ENCODE measurements around the gene DNPEP. TPM values are rescaled to one million over a fixed set of nuclear protein-coding genes. Genes with fewer than 3 reads are reported as not detected.
"Not testable (repeated sequence)": the region's sequence is repeated elsewhere in the genome, so short reads cannot be mapped to it uniquely, and the experiment has no call there.

Gene DNPEP
- total RNA-seq, 1 donor: 118 TPM

DNA sequence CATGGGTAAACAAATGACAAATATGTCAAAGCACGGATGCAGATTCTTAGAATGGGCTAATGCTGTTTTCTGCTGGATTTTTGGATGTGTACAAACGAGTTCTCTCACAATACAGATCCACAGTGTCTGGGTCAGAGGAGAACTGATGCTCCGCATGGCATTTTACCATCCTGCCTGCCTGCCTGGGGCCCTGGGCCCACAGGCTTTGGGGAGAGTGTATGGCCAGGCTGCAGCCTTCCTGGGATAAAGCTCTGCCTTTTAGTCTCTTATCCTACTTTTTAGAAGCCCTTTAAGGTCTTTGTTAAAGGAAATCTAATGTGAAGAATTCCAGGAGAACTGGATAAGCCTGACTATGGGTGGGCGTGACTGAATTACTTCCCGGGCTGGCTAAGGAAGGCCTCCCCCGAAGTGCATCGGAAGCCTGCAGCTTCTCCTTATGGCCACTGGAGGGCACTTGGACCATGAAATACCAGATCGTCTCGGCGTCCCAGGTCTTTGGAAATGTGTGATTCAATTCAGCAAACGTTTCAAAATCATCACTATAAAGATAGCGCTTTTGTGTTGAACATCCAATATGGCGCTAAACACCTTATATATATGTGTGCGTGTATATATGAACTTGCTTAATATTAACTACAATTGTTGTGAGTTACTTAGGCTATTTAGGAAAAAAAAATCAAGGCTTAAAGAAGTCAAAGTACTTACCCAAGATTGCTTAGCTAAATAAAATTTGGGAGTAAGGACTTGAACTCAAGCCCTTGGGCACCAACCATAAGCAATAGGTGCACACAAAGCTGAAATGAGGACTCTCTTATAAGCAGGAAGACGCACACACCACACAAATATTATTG is 15.2 kb upstream of the DNPEP start:
- peak; percentile 23 to 79 (median 54) for DNase-seq (ENCODE audit: low read depth in 2 of 3, low spot score in 2 of 3)

DNA sequence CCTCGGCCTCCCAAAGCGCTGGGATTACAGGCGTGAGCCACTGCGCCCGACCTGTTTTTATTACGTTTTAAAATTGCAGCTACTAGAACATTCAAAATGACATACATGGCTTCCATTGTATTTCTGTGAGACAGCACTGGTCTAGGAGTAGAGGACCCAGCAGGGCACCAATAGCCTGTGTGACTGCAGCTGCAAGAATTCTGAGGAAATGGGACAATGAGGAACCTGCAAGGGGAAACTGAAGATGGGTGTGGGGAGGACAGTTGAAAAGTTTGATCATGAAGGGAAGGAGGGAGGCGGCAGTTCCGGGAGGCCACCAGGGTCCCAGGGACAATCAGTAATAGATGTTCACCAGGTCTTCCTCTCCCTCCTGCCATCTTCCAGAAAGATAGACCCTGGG is 13.9 kb upstream of the DNPEP start:
- no peak for DNase-seq (ENCODE audit: low read depth in 2 of 3, low spot score in 2 of 3)

DNA sequence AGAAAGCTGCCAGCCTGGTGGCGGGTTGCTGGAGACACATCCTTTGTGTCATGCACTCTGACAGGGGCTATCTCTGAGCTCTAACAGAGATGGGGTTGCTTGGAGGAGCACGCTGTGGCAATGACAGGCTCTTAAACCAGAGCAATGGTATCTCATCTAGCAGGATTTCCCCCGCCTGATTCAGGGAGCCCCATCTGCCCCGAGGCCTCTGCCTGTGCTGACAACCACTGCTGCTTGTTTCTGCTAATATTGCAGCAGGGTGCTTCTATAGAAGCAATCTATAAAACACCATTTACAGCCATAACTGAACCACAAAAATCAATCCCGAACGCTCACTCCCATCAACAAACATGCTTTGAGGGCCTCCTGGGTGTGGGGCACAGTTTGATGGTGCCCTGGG is 12.8 kb upstream of the DNPEP start:
- DNase-seq (ENCODE audit: low read depth in 2 of 3, low spot score in 2 of 3): no peak

DNA sequence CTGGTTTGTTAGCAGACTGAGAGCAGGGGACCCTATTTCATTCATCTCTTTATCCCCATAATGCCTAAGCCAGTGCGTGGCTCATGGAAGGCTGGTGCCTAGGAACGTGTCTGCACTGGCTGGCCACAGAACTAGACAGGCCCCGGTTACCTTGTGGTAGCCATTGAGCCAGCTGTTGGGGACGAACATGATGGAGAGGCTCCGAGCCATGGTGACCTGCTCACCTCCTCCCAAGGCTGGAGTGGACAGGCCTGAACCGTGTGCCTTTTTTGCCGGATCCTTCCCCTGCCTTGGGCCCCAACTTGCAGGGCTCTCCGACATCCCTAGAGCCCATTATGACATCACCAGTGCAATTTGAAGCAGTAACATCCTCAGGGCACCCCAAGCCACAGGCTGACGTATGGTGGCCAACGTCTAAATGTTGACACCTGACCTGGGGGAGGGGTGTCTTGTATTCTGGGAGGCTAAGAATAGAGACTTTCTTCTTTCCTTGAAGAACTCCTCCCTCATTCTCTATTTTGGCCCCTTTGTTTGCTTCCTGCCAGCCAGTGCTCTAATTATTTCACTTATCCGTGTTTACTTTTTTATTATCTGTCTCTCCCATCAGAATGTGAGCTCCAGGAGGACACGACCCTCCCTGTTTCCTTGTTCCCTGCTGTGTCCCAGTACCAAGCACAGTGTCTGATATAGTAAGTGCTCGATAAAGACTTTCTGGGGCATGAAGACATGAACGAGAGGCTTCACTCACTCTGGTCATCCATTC is 12.2 kb upstream of the DNPEP start:
- no peak for DNase-seq (ENCODE audit: low read depth in 2 of 3, low spot score in 2 of 3)

DNA sequence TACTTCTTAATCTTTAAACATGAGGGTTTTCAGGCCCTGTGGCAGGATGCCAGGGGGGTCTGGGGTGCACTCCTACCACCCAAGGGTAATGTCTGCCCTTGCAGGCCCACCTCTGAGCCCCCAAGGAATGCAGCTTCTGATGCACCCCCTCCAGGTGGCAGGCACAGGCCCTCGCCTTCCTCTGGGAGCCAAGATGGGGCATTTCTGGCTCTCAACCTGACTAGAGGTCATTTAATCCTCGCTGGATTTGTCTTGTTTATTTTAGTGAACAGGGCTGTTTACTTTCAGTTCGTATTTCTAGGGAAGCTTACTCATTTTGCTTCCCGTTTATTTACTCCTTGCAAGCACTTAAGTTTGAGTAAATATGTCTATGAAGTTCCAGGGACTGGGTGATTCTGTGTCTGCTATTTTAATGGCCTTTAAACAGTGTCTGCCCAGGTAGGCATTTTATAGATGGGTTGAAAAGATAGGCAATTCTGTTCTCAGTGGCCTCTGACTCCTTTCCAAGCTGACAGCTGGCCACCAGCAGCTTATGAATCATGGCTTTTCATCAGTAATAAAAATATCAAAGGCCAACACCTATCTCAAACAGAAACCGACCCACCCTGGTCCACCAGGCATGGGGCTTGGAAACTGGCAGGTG is 11.1 kb upstream of the DNPEP start:
- DNase-seq (ENCODE audit: low read depth in 2 of 3, low spot score in 2 of 3): no peak

DNA sequence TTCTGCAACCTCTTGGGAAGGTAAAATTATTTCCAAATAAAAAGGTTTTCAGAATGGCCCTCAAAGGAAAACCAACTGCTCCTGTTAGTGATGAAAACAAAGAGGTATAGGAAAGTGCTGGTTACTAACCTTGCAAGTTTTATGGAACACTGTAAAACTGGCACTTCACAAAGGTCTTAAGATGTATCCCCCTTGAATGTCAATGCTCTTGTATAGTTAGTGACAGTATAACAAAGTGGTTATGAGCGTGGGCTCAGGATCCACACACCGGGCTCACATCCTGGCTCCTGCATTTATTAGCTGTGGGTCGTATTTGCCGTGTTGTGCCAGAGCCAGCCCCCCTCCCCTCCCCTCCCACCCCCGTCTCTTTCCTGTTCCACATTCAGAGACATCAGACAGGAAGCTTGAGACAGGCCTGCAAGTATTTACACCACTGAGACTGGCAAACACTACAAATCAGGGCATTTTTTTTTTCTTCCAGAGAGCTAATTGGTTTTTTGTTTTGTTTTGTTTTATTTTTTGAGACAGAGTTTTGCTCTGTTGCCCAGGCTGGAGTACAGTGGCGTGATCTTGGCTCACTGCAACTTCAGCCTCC is 9.2 kb upstream of the DNPEP start:
- DNase-seq (ENCODE audit: low read depth in 2 of 3, low spot score in 2 of 3): peak in 1 of 3 donors; percentile 31

DNA sequence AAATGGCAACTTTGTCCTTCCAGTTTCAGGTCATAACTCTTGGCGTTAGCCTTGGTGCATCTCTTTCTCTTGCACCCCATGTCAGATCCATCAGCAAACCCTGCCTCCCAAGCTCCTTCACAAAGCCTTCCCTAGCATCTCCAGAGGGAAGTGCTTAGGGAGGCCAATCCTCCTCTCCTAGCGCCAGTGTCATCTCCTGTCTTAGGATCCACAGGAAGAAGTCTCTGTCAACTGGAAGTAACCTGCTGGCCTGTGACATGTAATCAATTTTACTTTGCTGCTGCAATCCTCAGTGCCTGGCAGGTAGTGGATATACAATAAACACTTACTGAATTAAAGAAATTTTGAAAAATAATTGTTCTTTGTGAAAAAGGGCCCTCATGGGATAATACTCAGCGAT is 7.9 kb upstream of the DNPEP start:
- no peak for DNase-seq (ENCODE audit: low read depth in 2 of 3, low spot score in 2 of 3)

DNA sequence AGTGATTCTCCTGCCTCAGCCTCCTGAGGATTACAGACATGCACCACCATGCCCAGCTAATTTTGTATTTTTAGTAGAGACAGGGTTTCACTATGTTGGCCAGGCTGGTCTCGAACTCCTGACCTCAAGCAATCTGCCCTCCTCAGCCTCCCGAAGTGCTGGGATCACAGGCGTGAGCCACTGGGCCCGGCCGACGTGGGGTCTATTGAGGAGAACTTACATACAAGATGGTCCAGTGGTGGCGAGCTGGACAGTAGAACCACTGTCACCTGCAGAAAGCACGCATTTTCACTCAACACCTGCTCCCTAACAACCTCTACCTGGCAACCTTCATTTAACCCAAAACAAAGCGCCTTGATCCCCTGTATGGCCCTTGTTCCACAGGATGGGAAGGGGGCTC is 7.3 kb upstream of the DNPEP start:
- not testable (repeated sequence) for DNase-seq (ENCODE audit: low read depth in 2 of 3, low spot score in 2 of 3)

DNA sequence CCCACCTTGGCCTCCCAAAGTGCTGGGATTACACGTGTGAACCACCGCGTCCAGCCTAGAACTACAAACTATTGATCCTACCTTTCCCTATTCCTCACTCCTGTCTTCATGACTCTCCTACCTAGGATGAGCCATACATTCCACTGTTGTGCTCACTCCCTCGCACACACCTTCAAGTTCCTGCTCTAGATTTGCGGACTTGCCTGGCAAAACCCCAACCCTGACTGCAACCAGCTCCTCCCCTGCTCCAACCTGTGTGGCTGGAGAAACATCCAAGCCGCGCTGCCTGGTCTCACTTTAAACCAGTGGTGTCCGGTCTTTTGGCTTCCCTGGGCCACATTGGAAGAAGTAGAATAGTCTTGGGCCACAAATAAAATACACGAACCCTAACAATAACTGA is 5.0 kb upstream of the DNPEP start:
- no peak for DNase-seq (ENCODE audit: low read depth in 2 of 3, low spot score in 2 of 3)

DNA sequence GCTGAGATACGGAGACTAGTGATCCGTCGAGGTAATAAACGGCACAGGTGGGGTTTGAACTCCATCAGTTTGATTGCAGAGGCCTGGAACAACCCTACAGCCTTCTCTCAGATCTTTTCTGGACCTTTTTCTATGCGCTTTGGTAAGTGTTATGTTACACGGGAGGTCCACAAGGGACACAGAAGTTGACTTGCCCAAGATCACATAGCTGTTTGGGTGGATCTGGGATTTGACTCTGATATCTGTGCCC is 1.1 kb upstream of the DNPEP start:
- no peak for DNase-seq (ENCODE audit: low read depth in 2 of 3, low spot score in 2 of 3)

DNA sequence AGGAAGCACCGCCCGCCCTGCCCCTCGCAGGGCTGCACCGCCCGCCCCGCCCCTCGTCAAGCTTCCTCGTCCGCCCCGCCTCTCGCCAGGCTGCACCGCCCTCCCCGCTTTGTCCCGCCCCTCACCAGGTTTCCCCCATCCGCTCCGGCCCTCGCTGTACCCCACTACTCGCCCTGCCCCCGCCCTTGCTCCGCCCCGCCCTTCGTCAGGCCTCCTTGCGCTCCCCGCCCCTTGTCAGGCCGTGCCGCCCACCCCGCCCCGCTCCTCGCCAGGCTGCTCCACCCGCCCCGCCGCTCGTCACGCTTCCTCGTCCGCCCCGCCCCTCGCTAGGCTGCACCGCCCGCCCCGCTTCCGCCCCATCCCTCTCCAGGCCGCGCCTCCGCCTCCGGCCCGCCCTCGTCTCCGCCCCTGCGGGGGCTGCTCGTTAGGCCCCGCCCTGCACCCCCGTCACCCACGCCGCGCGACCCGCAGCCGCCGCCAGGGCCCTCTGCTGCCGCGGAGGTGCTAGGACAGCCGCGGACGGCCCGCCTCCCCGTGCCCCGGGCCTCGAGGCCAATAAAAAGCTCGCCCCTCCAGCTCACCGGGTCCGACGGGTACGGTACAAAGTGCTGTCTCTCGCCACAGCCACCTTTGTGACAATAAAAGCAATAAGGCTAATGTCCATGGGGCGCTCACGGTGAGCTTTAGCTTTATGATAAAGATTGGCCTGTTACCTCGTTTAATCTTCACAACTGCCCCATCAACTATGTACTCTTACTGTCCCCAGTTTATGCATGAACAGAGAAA is 602 bp upstream of the DNPEP start:
- DNase-seq (ENCODE audit: low read depth in 2 of 3, low spot score in 2 of 3): peak; percentile 94 to 97 (median 97)

DNA sequence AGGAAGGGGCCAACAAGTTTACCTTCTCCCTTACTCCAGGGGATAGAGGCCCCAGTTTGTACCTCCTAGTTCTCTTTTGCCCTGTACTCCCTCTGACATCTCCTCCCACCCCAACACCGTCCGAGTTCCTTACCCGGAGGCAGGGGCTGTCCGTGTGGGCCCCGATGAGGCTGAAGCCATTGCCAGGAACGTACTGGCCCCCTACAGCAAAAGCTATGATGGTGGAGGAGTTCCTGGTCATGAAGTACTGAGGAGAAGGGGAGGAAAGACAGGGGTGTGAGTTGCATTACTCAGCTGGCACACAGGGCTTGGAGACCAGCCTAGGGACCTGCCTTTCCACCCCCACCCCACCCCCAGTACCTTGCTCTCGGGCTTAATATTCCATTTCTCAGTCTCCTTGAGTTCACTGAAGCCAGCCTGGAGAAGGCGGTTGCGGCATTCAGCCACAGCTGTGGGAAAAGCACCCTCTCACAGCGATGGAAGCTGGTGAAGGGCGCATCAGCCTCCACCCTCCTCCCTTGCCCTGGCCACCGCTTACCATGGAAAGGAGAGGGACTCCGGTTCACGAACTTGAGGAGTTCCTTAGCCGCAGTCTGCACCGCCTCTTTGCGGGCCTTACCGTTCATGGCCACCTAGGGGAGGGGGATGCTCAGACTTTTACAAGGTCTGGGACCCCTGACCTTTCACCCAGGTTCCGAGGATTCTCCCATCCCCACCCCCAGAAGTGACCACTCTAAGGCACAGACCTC is 1.0 kb downstream of the DNPEP start:
- peak in 1 of 3 donors; percentile 11 for DNase-seq (ENCODE audit: low read depth in 2 of 3, low spot score in 2 of 3)

DNA sequence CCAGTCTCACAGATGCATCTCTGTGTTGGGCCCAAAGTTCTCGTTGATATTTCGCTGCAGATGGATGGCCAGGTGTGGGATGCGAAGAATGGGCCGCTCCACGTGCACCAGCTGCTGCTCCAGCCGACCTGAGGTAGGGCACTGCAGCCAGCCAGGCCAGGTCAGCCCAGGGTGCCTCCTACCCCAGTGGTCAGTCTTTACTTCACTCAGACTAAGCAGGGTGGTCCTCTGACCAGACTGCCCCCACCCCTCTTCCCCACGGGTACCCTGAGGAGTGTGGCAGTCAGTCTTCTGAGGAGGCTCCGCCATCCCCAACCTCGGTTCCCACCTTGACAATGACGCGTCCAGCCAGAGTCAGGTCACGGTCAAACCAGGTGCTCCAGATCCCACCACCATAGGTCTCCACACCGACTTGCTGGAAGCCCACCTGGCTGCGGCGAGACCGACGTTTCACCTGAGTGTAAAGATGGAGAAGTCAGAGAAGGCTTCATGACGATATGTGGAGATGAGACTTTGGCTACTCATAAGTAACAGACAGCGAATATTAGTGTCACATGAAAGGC is 1.7 kb downstream of the DNPEP start:
- no peak for DNase-seq (ENCODE audit: low read depth in 2 of 3, low spot score in 2 of 3)

DNA sequence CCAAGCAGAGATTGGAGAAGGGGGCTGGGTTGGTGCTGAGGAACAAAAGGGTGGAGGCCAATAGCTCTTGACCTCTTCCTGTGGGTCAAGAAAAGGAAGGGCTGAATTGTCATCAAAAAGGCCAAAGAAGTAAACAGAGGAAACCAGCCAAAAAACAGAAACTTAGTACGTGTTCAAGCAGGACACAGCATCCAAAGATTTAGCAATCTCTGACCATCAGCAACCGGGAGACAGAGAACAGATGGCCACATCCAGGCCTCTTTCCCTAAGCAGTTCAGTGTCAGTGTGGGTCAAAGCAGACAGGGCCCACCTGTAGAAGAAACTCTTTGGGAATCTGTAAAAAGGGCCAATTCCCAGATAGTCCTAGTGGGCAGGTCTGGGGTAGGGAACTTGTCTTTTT is 2.9 kb downstream of the DNPEP start:
- no peak for DNase-seq (ENCODE audit: low read depth in 2 of 3, low spot score in 2 of 3)

DNA sequence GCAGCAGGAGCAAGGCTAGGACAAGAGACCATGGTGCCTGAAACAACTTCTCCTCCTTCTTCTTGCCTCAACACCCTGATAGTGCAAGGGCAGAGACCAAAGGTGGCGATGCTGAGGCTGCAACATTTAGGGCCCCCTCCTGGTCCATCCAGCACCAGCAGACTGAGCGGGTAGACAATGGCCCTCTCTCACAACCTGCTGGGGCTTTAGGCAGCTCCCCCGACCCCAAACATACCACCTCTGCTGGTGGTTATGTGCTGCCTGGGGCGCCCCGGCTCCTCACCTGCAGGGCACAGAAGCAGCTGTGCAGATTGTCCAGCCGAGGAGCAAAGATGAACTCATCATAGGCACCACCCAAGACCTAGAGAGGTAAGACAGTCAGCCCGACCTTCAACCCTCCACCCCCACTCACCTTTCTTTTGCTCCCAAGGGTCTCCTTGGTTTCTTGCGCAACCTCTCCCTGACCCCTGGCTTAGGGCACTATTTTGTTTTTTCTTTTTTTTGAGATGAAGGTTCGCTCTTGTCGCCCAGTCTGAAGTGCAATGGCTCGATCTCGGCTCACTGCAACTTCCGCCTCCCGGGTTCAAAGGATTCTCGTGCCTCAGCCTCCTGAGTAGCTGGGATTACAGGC is 3.5 kb downstream of the DNPEP start:
- no peak for DNase-seq (ENCODE audit: low read depth in 2 of 3, low spot score in 2 of 3)

DNA sequence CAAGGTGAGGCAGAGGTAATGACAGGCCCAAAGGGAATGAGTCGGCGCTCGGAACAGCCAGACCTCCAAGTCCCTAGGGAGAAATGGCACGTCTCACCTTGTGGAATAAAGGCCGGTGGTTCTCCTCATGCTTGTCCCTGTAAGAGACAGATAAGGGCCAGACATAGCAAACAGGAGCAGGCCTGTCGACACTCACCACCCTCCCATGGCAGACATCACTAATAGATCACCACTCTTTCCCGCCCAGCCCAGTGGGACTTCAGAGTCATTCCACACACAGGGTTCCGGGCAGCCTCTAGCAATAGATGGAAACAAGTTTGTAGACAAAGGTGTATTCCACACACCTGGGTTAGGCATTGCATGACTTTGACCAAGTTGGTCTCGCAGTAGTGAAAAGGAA is 6.3 kb downstream of the DNPEP start:
- no peak for DNase-seq (ENCODE audit: low read depth in 2 of 3, low spot score in 2 of 3)

DNA sequence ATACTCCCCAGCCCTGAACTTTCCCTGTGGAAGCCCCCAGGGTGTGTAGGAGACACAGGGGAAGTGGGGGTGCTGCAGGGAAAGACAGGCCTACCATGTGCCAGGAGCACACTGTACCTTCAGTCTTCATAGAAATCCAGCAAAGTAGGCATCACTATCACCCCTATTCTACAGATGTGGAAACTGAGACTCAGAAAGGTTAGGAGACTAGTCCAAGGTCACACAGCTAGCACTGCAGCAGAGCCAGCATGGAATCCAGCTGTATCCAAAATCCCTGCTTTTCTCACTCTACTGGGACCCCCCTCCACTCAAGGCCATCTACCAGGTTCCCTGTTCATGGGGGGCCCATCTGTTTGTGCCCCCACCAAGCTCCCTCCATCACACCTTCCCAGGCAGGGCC is 6.8 kb downstream of the DNPEP start:
- no peak for DNase-seq (ENCODE audit: low read depth in 2 of 3, low spot score in 2 of 3)

DNA sequence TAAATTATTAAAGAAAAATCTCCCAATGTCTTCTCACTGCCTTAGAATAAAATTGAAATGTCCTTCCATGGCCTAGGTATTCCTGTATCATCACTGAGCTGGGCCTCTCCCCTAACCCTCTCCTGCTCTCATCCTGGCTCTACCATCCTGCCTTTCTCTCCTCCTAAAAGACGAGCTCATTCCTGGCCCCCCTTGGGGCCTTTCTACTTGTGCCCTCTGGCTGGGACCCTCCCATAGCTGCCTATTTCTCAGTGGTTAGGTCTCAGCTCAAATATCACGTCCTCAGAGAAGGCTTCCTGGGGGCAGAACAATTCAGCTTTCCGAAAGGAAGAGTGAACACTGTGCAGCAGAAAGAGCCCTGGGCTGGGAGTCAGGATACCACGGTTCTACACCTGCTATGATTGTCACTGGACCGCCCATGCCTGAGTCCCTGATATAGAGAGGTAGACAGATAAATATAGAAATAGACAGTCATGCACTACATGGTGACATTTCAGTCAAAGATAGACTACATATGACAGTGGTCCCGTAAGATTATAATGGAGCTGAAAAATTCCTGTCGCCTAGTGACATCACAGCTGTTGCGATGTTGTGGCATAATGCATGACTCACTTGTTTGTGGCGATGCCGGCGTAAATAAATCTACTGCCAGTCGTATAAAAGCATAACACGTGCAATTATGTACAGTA is 9.4 kb downstream of the DNPEP start:
- no peak for DNase-seq (ENCODE audit: low read depth in 2 of 3, low spot score in 2 of 3)

DNA sequence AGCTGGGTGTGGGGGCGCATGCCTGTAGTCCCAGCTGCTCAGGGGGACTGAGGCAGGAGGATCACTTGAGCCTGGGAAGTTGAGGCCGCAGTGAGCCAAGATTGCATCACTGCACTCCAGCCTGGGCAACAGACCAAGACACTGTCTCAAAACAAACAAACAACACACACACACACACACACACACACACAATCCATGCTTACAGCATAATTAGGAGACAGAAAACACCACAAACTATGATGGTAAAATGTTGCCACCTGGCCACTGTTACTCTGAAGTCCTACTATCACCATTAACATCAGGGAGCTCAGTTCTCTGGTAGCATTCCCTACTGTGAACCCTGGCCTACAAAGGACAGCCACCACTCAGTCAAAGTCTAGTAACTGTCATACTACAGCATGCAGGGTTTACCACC is 18.3 kb downstream of the DNPEP start:
- no peak for DNase-seq (ENCODE audit: low read depth in 2 of 3, low spot score in 2 of 3)

Measured in hematopoietic multipotent progenitor cell (in vitro differentiated cells).